Measurements from ENCODE around the gene ZNF18. TPM values are rescaled to one million over a fixed set of nuclear protein-coding genes. Genes with fewer than 3 reads are reported as not detected.

Gene ZNF18
- total and polyA plus RNA-seq, 2 of the 13 experiments (the other 11 are each of a cell fraction or from before 2014, with no cell fraction given), result 2.4 to 5.4 TPM

GRCh38 chr17:11928436-11928835, 68.8 kb downstream of the ZNF18 start (continued):
- TF ChIP-seq HNF1A (IDR thresholded peaks at IDR 0.05; ENCODE audit: low read depth) (no peak), HNF1A (CRISPR knock-in tag; IDR thresholded peaks at IDR 0.05; ENCODE audit: borderline replicate concordance) (no peak), HBP1 (CRISPR knock-in tag; IDR thresholded peaks at IDR 0.05; ENCODE audit: low read depth) (no peak)

Small RNA genes lying within 50 kb of the gene (small RNA-seq; reads per million reads assigned to genes)
- gene RNU11-2P (ENCODE audit: insufficient read depth in 2 of 3, insufficient read length in 3 of 3, low read depth in 2 of 3, low replicate concordance in 1 of 3), result 0 reads per million in 3 experiments

Other genes with a start within 250 kb of the ZNF18 start
- gene MAP2K4, start 23.4 kb upstream of the ZNF18 start, total RNA-seq (2016; rRNA removed; fragmentation: Illumina TruSeq; extraction: Trizol), result 35.6 and 53.7 TPM in 2 replicates
- 18.0 and 21.5 TPM in 2 replicates for gene MAP2K4, start 23.4 kb upstream of the ZNF18 start, polyA plus RNA-seq (2011; rRNA removed)

Data from HepG2 (cell line).